ENCODE results near the gene MIA3.

The MIA3 gene, protein sequence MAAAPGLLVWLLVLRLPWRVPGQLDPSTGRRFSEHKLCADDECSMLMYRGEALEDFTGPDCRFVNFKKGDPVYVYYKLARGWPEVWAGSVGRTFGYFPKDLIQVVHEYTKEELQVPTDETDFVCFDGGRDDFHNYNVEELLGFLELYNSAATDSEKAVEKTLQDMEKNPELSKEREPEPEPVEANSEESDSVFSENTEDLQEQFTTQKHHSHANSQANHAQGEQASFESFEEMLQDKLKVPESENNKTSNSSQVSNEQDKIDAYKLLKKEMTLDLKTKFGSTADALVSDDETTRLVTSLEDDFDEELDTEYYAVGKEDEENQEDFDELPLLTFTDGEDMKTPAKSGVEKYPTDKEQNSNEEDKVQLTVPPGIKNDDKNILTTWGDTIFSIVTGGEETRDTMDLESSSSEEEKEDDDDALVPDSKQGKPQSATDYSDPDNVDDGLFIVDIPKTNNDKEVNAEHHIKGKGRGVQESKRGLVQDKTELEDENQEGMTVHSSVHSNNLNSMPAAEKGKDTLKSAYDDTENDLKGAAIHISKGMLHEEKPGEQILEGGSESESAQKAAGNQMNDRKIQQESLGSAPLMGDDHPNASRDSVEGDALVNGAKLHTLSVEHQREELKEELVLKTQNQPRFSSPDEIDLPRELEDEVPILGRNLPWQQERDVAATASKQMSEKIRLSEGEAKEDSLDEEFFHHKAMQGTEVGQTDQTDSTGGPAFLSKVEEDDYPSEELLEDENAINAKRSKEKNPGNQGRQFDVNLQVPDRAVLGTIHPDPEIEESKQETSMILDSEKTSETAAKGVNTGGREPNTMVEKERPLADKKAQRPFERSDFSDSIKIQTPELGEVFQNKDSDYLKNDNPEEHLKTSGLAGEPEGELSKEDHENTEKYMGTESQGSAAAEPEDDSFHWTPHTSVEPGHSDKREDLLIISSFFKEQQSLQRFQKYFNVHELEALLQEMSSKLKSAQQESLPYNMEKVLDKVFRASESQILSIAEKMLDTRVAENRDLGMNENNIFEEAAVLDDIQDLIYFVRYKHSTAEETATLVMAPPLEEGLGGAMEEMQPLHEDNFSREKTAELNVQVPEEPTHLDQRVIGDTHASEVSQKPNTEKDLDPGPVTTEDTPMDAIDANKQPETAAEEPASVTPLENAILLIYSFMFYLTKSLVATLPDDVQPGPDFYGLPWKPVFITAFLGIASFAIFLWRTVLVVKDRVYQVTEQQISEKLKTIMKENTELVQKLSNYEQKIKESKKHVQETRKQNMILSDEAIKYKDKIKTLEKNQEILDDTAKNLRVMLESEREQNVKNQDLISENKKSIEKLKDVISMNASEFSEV (N-terminal part only)

GRCh38 chr1:222618001-222618879, at the start of gene MIA3:
MIA3 (plus strand) TSS chr1:222618097; CDS start chr1:222618111, 14 bp downstream.
- H3K27me3 ChIP-seq = peaks cover 0 to 10% (median 0%) of the 10 kb centered on the region in 11 experiments; a peak in 6 of 22 replicates
- no peaks in the 10 kb centered on the region for H3K9me3 ChIP-seq (replicated peaks in 1 of 11)
- no peak for TF ChIP-seq Cebpa-rat (IDR thresholded peaks at IDR 0.05)
- peaks cover 10 to 17% (median 16%) of the 10 kb centered on the region in 10 experiments; a peak in 19 of 20 replicates for H3K4me1 ChIP-seq
- peaks cover 16 to 23% (median 21%) of the 10 kb centered on the region in 11 experiments; a peak in 20 of 22 replicates for H3K36me3 ChIP-seq
- peak within 1 kb of the TSS; percentile 90 to 100 (median 98) for H3K4me3 ChIP-seq
- peak within 1 kb of the TSS; percentile 87 to 99 (median 96) for H3K4me2 ChIP-seq
- peaks cover 0 to 23% (median 0%) of the 10 kb centered on the region in 11 experiments; a peak in 6 of 22 replicates for H4K20me1 ChIP-seq
- H3K9ac ChIP-seq = peak within 1 kb of the TSS; percentile 85 to 95 (median 91)
- peak within 1 kb of the TSS; percentile 71 to 89 (median 85) for H3K27ac ChIP-seq

GRCh38 chr1:222570837-222571236, 47.1 kb upstream of the MIA3 start:
- Histone ChIP-seq H3K9me3 (replicated peaks in 1 of 11) (peaks cover 8 to 23% (median 18%) of the 10 kb centered on the region in 11 experiments; a peak in 14 of 22 replicates), H3K27me3 (no peaks in the 10 kb centered on the region), H3K9ac (no peak overlapping the region), H3K27ac (no peak overlapping the region), H3K36me3 (peaks cover 71 to 100% (median 92%) of the 10 kb centered on the region in 11 experiments), H3K4me3 (no peak overlapping the region), H3K4me1 (peaks cover 0 to 10% (median 0%) of the 10 kb centered on the region in 10 experiments; a peak in 4 of 20 replicates), H4K20me1 (peaks cover 0 to 5% (median 0%) of the 10 kb centered on the region in 11 experiments; a peak in 3 of 22 replicates), H3K4me2 (no peak overlapping the region)
- TF ChIP-seq Cebpa-rat (IDR thresholded peaks at IDR 0.05) = no peak

DNA sequence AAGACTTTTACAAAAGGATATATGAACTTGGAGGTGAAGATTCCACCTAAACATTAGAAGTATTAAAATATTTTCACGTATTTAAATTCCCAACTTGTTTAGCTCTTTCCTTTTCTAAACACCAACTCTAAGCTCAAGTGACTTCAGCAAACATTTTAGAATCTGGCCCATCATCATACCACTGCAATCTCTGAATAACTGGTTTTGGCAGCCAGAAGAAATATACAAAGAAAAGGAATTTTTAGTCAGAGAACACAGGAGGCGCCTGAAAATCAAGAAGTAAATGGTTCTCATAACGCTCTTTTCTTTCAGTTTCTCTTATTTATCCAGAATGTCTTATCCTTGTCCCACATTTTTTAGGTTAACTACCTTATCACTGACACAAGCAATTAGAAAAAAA, 38.6 kb upstream of the MIA3 start:
- no peak overlapping the region for H3K4me3 ChIP-seq
- peaks cover 0 to 1% (median 0%) of the 10 kb centered on the region in 11 experiments; a peak in 1 of 22 replicates for H4K20me1 ChIP-seq
- H3K27ac ChIP-seq = no peak overlapping the region
- H3K36me3 ChIP-seq = peaks cover 48 to 98% (median 91%) of the 10 kb centered on the region in 11 experiments
- no peak for TF ChIP-seq Cebpa-rat (IDR thresholded peaks at IDR 0.05)
- no peak overlapping the region for H3K9ac ChIP-seq
- H3K4me2 ChIP-seq = no peak overlapping the region
- H3K9me3 ChIP-seq (replicated peaks in 1 of 11) = 0 out of 22 replicates have a peak, but pooled peaks cover 0 to 5% (median 0%) of the 10 kb centered on the region in 11 experiments
- H3K4me1 ChIP-seq = peaks cover 24 to 32% (median 30%) of the 10 kb centered on the region in 10 experiments
- H3K27me3 ChIP-seq = no peaks in the 10 kb centered on the region

GRCh38 chr1:222582099-222582774, 35.7 kb upstream of the MIA3 start:
- Histone ChIP-seq H3K27ac (peak overlapping the region; percentile 44 to 84 (median 77); a peak in 20 of 22 replicates), H4K20me1 (no peaks in the 10 kb centered on the region), H3K9ac (peak overlapping the region in 6 of 11 experiments; percentile 42 to 65 (median 52); a peak in 8 of 22 replicates), H3K27me3 (no peaks in the 10 kb centered on the region), H3K36me3 (peaks cover 32 to 97% (median 79%) of the 10 kb centered on the region in 11 experiments), H3K4me1 (peaks cover 33 to 59% (median 53%) of the 10 kb centered on the region in 10 experiments), H3K9me3 (replicated peaks in 1 of 11) (0 out of 22 replicates have a peak, but pooled peaks cover 0 to 5% (median 0%) of the 10 kb centered on the region in 11 experiments), H3K4me3 (peak overlapping the region in 4 of 10 experiments; percentile 3 to 57 (median 50); a peak in 3 of 20 replicates), H3K4me2 (peak overlapping the region; percentile 49 to 90 (median 81); a peak in 20 of 22 replicates)
- no peak for TF ChIP-seq Cebpa-rat (IDR thresholded peaks at IDR 0.05)

GRCh38 chr1:222583079-222583478, 34.8 kb upstream of the MIA3 start:
- Histone ChIP-seq H4K20me1 (no peaks in the 10 kb centered on the region), H3K27me3 (no peaks in the 10 kb centered on the region), H3K9ac (peak overlapping the region; percentile 33 to 65 (median 57); a peak in 19 of 22 replicates), H3K4me2 (peak overlapping the region; percentile 49 to 90 (median 81)), H3K4me3 (peak overlapping the region in 7 of 10 experiments; percentile 3 to 57 (median 46); a peak in 12 of 20 replicates), H3K36me3 (peaks cover 31 to 97% (median 79%) of the 10 kb centered on the region in 11 experiments), H3K9me3 (replicated peaks in 1 of 11) (0 out of 22 replicates have a peak, but pooled peaks cover 0 to 5% (median 0%) of the 10 kb centered on the region in 11 experiments), H3K4me1 (peaks cover 38 to 66% (median 60%) of the 10 kb centered on the region in 10 experiments), H3K27ac (peak overlapping the region; percentile 44 to 84 (median 77); a peak in 21 of 22 replicates)
- TF ChIP-seq Cebpa-rat (IDR thresholded peaks at IDR 0.05) = peak in 8 of 11 experiments; percentile 14 to 89 (median 72); a peak in 12 of 22 replicates

GRCh38 chr1:222586842-222587241, 31.1 kb upstream of the MIA3 start:
- H3K9ac ChIP-seq = no peak overlapping the region
- H3K4me2 ChIP-seq = peak overlapping the region in 6 of 11 experiments; percentile 27 to 81 (median 35); a peak in 10 of 22 replicates
- peaks cover 17 to 63% (median 50%) of the 10 kb centered on the region in 11 experiments for H3K36me3 ChIP-seq

More at GRCh38 chr1:222586842-222587241, 31.1 kb upstream of the MIA3 start:
- H3K4me1 ChIP-seq = peaks cover 55 to 79% (median 72%) of the 10 kb centered on the region in 10 experiments
- no peak overlapping the region for H3K27ac ChIP-seq
- H3K27me3 ChIP-seq = no peaks in the 10 kb centered on the region
- H3K4me3 ChIP-seq = no peak overlapping the region
- H4K20me1 ChIP-seq = no peaks in the 10 kb centered on the region
- H3K9me3 ChIP-seq (replicated peaks in 1 of 11) = 0 out of 22 replicates have a peak, but pooled peaks cover 0 to 5% (median 0%) of the 10 kb centered on the region in 11 experiments
- TF ChIP-seq Cebpa-rat (IDR thresholded peaks at IDR 0.05) = no peak
